Mesenchymal stem cell (in vitro differentiated cells and primary cell): Measurements from ENCODE around the gene MED13L.

Source experiments
- DNase-seq: peaks from one replicate; pipeline ENCODE4 v3.0.0-alpha.2; 2013
- H2AFZ ChIP-seq: one replicate; pipeline ENCODE4 v1.6.1; 2013; ENCODE audit warnings: low read depth, mild to moderate bottlenecking, control low read depth, inconsistent platforms, low read length, moderate library complexity
- H2AK5ac ChIP-seq: 2 replicates; pipeline ENCODE4 v1.6.1; 2013; ENCODE audit warnings: low read length, moderate library complexity, mild to moderate bottlenecking, inconsistent platforms; ENCODE audit not compliant: severe bottlenecking
- H2BK120ac ChIP-seq: one replicate; pipeline ENCODE4 v1.6.1; 2013; ENCODE audit warnings: low read depth, mild to moderate bottlenecking, inconsistent platforms, low read length, moderate library complexity
- H2BK12ac ChIP-seq, 2 experiments: one replicate each; pipeline ENCODE4 v1.6.1; 2013; ENCODE audit warnings: inconsistent platforms in 2 of 2, low read length in 2 of 2, mild to moderate bottlenecking in 2 of 2, moderate library complexity in 2 of 2, control low read depth in 1 of 2
- H2BK15ac ChIP-seq: one replicate; pipeline ENCODE4 v1.6.1; 2013; ENCODE audit warnings: mild to moderate bottlenecking, low read depth, inconsistent platforms; ENCODE audit not compliant: poor library complexity, severe bottlenecking
- H2BK5ac ChIP-seq: 2 replicates; pipeline ENCODE4 v1.6.1; 2013; ENCODE audit warnings: low read depth, mild to moderate bottlenecking, low read length, control low read depth, inconsistent platforms; ENCODE audit not compliant: poor library complexity, severe bottlenecking
- H3K14ac ChIP-seq, 2 experiments: one replicate each; pipeline ENCODE4 v1.6.1; 2013; ENCODE audit warnings: inconsistent platforms in 2 of 2, low read length in 2 of 2, control low read depth in 1 of 2, mild to moderate bottlenecking in 1 of 2, moderate library complexity in 1 of 2
- H3K18ac ChIP-seq, 2 experiments: one replicate each; pipeline ENCODE4 v1.6.1; 2013; ENCODE audit warnings: inconsistent platforms in 2 of 2, low read length in 2 of 2, control low read depth in 1 of 2, low read depth in 1 of 2, mild to moderate bottlenecking in 1 of 2
- H3K23ac ChIP-seq, 2 experiments: one replicate each; pipeline ENCODE4 v1.6.1; 2013; ENCODE audit warnings: inconsistent platforms in 2 of 2, low read length in 2 of 2, mild to moderate bottlenecking in 2 of 2, moderate library complexity in 2 of 2, control low read depth in 1 of 2
- H3K27ac ChIP-seq: 2 replicates; pipeline ENCODE4 v1.5.1; 2013; ENCODE audit warnings: mild to moderate bottlenecking, moderate library complexity, low read length, control low read depth, inconsistent platforms; ENCODE audit not compliant: poor library complexity, severe bottlenecking
- H3K27me3 ChIP-seq, 2 experiments: 2 replicates each; pipeline versions ENCODE4 v1.6.1 to v1.7.0; 2013; ENCODE audit warnings: low read length in 2 of 2, mild to moderate bottlenecking in 2 of 2, moderate library complexity in 2 of 2, control low read depth in 1 of 2, inconsistent platforms in 1 of 2; ENCODE audit not compliant: control insufficient read depth in 1 of 2, insufficient read depth in 1 of 2
- H3K36me3 ChIP-seq, 2 experiments: 2 replicates each; pipeline versions ENCODE4 v1.6.1 to v1.7.0; 2013; ENCODE audit warnings: low read length in 2 of 2, control low read depth in 1 of 2, inconsistent platforms in 1 of 2, low read depth in 1 of 2, mild to moderate bottlenecking in 1 of 2; ENCODE audit not compliant: insufficient read depth in 2 of 2, control insufficient read depth in 1 of 2
- H3K4ac ChIP-seq, 2 experiments: one replicate each; pipeline ENCODE4 v1.6.1; 2013; ENCODE audit warnings: inconsistent platforms in 2 of 2, low read length in 2 of 2, mild to moderate bottlenecking in 2 of 2, moderate library complexity in 2 of 2, control low read depth in 1 of 2, low read depth in 1 of 2
- H3K4me1 ChIP-seq: 2 replicates; pipeline ENCODE4 v1.6.1; 2013; ENCODE audit warnings: low read depth, low read length, control low read depth; ENCODE audit not compliant: control insufficient read depth, insufficient read depth
- H3K4me2 ChIP-seq: 2 replicates; pipeline ENCODE4 v1.6.1; 2013; ENCODE audit warnings: low read length, mild to moderate bottlenecking, inconsistent platforms; ENCODE audit not compliant: poor library complexity, severe bottlenecking
- H3K4me3 ChIP-seq, 2 experiments: 2 replicates each; pipeline versions ENCODE4 v1.5.1 to v1.7.0; 2013; ENCODE audit warnings: low read length in 2 of 2, mild to moderate bottlenecking in 2 of 2, control low read depth in 1 of 2, low read depth in 1 of 2; ENCODE audit not compliant: insufficient read depth in 1 of 2
- H3K79me1 ChIP-seq: replicated peaks from 2 replicates; pipeline ENCODE4 v1.6.1; 2013; ENCODE audit warnings: mild to moderate bottlenecking, control low read depth, low read length, inconsistent platforms; ENCODE audit not compliant: poor library complexity, severe bottlenecking
- H3K9ac ChIP-seq: 2 replicates; pipeline ENCODE4 v1.7.0; 2013; ENCODE audit warnings: mild to moderate bottlenecking, low read length, moderate library complexity
- H3K9me3 ChIP-seq: 2 replicates; pipeline ENCODE4 v1.7.0; 2013; ENCODE audit warnings: mild to moderate bottlenecking, low read length; ENCODE audit not compliant: control insufficient read depth
- H4K8ac ChIP-seq: one replicate; pipeline ENCODE4 v1.6.1; 2013; ENCODE audit warnings: inconsistent platforms, mild to moderate bottlenecking, low read length, moderate library complexity
- H4K91ac ChIP-seq: one replicate; pipeline ENCODE4 v1.6.1; 2013; ENCODE audit warnings: mild to moderate bottlenecking, low read length, inconsistent platforms
- WGBS: methylation state at CpG from one replicate; pipeline ENCODE4 v1.1.7; 2013; ENCODE audit warnings: mixed read lengths; 5-methylcytosine and 5-hydroxymethylcytosine counted together

The MED13L gene

DNA sequence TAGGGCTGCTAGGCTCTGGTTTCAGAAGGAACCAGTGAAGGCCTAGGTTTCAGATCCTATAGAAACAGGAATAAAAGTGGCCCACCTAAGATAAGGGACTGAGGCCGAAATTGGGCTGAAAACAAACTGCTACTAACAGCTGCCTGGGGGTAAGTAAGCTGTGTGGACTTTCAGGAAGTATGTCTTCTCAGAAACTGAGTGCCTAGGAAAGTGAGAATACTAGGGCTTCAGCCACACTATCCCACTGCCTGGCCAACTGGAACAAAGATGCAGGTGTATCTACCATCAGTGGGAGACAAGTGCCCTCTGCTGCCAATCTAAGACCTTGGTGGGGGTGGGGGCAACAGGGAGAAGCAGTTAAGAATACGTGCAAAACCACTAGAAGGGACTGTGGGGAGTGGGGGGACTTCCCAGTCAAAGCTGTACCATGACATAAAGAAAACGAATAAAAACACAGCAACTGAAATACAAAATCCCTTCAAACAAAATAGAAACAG lies 82.5 kb downstream of the MED13L start:
- no peak overlapping the region for H2BK15ac ChIP-seq
- 81% methylated on average over 2 of the region's 3 CpGs for WGBS

DNA sequence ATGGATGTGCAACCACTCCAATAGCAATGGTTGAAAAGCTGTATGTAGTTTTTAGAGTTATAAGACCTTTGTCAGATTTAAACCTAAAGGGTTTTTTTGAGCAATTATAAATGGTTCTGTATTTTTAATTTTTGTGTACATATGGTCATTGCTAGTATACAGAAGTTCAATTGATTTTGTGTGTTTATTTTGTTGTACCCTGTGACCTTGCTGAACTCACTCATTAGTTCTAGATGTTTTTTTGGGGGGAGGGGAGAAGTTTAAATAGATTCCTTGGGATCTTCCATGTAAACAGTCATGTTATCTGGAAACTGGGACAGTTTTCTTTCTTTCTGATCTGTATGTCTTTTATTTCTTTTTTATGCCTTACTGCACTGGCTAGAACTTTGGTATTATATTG lies 87.8 kb downstream of the MED13L start:
- no peak for DNase-seq
- Histone ChIP-seq H3K23ac (no peak overlapping the region), H4K8ac (no peak overlapping the region), H2BK120ac (no peak overlapping the region), H3K9me3 (no peaks in the 10 kb centered on the region), H3K18ac (no peak overlapping the region), H2AFZ (no peak overlapping the region), H3K14ac (no peak overlapping the region), H2BK12ac (no peak overlapping the region), H3K4me1 (peaks cover 2% of the 10 kb centered on the region), H3K36me3 (no peaks in the 10 kb centered on the region), H2BK15ac (no peak overlapping the region), H3K79me1 (peaks cover 2% of the 10 kb centered on the region), H3K4me3 (no peak overlapping the region), H3K27ac (no peak overlapping the region), H3K4me2 (no peak overlapping the region), H3K9ac (no peak overlapping the region), H2AK5ac (no peak overlapping the region), H3K4ac (no peak overlapping the region), H3K27me3 (no peaks in the 10 kb centered on the region), H4K91ac (no peak overlapping the region), H2BK5ac (no peak overlapping the region)

More for the DNA sequence above, 82.5 kb downstream of the MED13L start:
- Histone ChIP-seq H2BK5ac (no peak overlapping the region), H3K9me3 (no peaks in the 10 kb centered on the region), H3K27me3 (no peaks in the 10 kb centered on the region), H3K4me1 (peaks cover 2% of the 10 kb centered on the region), H3K4me3 (no peak overlapping the region), H3K36me3 (no peaks in the 10 kb centered on the region), H3K4ac (no peak overlapping the region), H3K9ac (no peak overlapping the region), H3K79me1 (peaks cover 6% of the 10 kb centered on the region), H2AK5ac (no peak overlapping the region), H4K91ac (no peak overlapping the region), H3K18ac (peak overlapping the region in 1 of 2 experiments; percentile 14), H2AFZ (no peak overlapping the region), H2BK120ac (no peak overlapping the region), H3K23ac (no peak overlapping the region), H3K27ac (no peak overlapping the region), H3K4me2 (no peak overlapping the region), H2BK12ac (no peak overlapping the region), H3K14ac (no peak overlapping the region), H4K8ac (no peak overlapping the region)
- no peak for DNase-seq

DNA sequence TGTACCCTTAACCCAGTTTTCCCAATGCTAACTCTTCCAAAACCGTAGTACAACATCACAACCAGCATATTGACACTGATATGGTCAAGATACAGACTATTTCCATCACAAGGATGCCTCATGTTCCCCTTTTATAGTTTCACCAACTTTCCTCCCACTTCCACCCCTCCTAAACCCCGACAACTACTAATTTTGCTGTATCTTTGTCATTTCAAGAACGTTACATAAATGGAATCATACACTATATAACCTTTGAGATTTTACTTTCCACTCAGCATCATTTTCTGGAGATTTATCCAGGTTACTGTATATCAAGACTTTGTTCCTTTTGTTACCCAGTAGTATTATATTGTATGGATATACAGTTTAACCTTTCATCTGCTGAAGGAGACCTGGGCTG lies 88.9 kb downstream of the MED13L start:
- Histone ChIP-seq H2BK120ac (no peak overlapping the region), H2BK15ac (no peak overlapping the region), H3K18ac (no peak overlapping the region), H2BK12ac (no peak overlapping the region), H3K4me2 (no peak overlapping the region), H3K27me3 (no peaks in the 10 kb centered on the region), H3K4me3 (no peak overlapping the region), H4K8ac (no peak overlapping the region), H4K91ac (no peak overlapping the region), H3K4ac (no peak overlapping the region), H3K36me3 (no peaks in the 10 kb centered on the region), H2AK5ac (no peak overlapping the region), H3K4me1 (peaks cover 2% of the 10 kb centered on the region), H3K79me1 (peaks cover 2% of the 10 kb centered on the region), H3K27ac (no peak overlapping the region), H2BK5ac (no peak overlapping the region), H3K9ac (no peak overlapping the region), H3K23ac (no peak overlapping the region), H3K14ac (no peak overlapping the region), H2AFZ (no peak overlapping the region), H3K9me3 (no peaks in the 10 kb centered on the region)
- no peak for DNase-seq
- 87% methylated on average over 3 of the region's 3 CpGs for WGBS

DNA sequence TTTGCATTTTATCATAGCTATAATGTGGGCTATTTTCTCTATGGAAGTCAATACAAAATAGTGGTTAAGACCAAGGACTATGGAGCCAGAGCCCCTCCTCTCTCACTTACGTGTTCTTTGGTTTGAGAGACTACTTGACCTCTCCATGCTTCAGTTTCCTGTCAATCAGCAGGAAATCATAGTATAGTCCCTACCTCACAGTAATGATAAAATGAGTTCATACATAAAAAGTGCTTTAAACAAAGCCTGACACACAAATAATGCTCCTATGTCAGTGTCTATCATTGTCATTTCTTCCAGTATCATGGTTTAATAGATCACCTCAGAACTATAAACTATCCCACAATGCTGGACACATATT lies 90.4 kb downstream of the MED13L start:
- H3K9me3 ChIP-seq, result no peaks in the 10 kb centered on the region
- no peak overlapping the region for H4K91ac ChIP-seq
- no peak overlapping the region for H2AK5ac ChIP-seq
- H3K9ac ChIP-seq, result no peak overlapping the region
- H3K4ac ChIP-seq, result no peak overlapping the region
- peak; percentile 47 for DNase-seq
- peaks cover 5% of the 10 kb centered on the region for H3K79me1 ChIP-seq
- H3K18ac ChIP-seq, result no peak overlapping the region
- no peak overlapping the region for H2AFZ ChIP-seq
- WGBS, result 13% methylated on average over 1 of the region's 1 CpG
- no peak overlapping the region for H2BK15ac ChIP-seq
- no peak overlapping the region for H2BK5ac ChIP-seq
- H2BK120ac ChIP-seq, result no peak overlapping the region
- H4K8ac ChIP-seq, result no peak overlapping the region
- H2BK12ac ChIP-seq, result no peak overlapping the region
- no peak overlapping the region for H3K23ac ChIP-seq
- H3K4me1 ChIP-seq, result peaks cover 4% of the 10 kb centered on the region
- no peak overlapping the region for H3K14ac ChIP-seq
- no peak overlapping the region for H3K4me3 ChIP-seq
- H3K27me3 ChIP-seq, result no peaks in the 10 kb centered on the region
- no peak overlapping the region for H3K4me2 ChIP-seq
- H3K36me3 ChIP-seq, result no peaks in the 10 kb centered on the region
- H3K27ac ChIP-seq, result no peak overlapping the region
